AG10803 (cell line): Measurements from ENCODE around the gene RAB40B.

Experiments
- DNase-seq: peaks from one replicate; pipeline ENCODE4 v3.0.0; 2010; ENCODE audit warnings: low read depth
- H3K4me3 ChIP-seq: 2 replicates; pipeline ENCODE4 v1.5.1; 2011; ENCODE audit warnings: mild to moderate bottlenecking, low read length, control low read depth
- TF ChIP-seq, protein P1 (sequence below): conservative IDR thresholded peaks from 2 replicates; pipeline ENCODE4 v1.5.1; 2011; ENCODE audit warnings: mild to moderate bottlenecking, low read length, control low read depth, inconsistent platforms

The RAB40B gene

DNA sequence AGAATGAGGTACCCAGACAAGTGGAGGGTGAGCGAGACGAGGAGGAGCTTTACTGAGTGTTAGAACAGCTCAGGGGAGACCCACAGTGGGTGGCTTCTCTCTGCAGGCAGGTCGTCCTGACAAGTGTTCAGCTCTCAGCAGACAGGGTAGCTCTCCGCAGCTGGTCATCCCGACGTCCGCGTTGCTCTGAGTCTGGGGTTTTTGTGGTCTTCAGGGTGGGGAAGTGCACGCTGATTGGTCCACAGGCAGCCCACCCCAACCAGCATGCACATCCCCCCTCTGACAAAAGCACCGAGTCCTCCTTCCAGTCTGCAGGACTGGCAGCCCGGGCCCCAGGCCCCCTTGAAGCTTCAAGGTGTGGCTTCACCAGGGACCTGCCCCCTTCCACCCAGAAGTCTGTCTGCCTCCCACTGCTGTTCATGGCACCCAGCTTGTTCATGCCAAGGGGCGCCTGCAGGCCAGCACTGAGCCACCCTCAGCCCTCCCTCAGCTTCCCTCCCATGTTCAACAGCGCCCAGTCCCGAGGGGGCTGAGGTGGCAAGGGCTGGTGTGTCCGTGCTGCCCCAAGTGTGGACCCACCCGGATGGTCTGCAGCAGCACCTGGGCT, 30.4 kb downstream of the RAB40B start:
- H3K4me3 ChIP-seq = no peak overlapping the region
- TF ChIP-seq, protein P1, sequence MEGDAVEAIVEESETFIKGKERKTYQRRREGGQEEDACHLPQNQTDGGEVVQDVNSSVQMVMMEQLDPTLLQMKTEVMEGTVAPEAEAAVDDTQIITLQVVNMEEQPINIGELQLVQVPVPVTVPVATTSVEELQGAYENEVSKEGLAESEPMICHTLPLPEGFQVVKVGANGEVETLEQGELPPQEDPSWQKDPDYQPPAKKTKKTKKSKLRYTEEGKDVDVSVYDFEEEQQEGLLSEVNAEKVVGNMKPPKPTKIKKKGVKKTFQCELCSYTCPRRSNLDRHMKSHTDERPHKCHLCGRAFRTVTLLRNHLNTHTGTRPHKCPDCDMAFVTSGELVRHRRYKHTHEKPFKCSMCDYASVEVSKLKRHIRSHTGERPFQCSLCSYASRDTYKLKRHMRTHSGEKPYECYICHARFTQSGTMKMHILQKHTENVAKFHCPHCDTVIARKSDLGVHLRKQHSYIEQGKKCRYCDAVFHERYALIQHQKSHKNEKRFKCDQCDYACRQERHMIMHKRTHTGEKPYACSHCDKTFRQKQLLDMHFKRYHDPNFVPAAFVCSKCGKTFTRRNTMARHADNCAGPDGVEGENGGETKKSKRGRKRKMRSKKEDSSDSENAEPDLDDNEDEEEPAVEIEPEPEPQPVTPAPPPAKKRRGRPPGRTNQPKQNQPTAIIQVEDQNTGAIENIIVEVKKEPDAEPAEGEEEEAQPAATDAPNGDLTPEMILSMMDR = no peak
- no peak for DNase-seq

DNA sequence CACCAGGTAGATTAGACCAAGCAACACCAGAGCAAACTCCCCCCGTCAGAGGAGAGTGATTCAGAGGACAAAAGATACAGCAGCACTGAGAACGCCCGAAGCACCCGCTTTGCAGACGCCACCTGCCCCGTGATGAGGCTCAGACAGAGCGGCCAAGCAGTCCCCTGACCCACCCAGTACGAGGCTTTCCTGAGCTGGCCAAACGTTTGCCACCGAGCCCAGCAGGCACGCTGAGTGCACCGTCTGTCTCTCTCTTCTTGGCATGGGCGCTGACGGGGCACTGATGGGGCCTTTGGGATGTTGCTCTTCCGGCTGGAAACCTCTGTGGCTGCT, 30.9 kb downstream of the RAB40B start:
- TF ChIP-seq, protein P1 = no peak
- DNase-seq = no peak
- H3K4me3 ChIP-seq = no peak overlapping the region

DNA sequence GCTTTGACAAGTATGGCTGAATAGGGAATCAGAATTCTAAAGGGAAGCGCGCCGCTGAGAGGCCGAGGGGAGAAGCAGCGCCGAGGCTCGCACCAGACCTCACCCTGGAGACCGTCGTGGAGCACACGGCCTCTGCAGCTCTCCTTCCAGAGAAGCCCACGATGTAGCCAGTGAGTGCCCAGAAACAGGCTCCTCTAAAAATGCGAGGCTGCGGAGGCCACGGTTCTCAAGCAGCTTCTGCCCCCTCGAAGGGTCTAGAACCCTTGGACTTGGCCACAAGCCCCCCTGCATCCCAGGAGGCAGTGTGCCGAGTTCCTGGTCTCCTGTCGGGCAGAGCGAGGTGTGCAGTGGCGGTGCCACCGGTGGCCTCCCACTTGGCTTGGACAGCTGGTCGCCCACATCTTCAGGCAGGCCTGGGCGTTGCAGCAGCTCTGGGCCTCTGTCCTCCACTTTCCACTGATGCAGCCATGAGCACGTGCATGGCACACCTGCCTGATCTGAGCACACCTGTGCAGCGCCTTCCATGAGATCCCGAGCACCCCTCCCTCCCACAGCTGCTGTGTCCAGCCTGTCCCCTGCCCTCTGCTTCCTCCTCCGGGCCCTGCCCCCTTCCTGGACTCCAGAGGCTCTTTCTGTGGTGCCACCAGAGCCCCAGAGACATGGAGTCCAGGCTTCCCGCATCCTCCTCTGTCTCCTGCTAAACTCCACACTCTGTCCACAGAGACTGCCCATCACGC, 31.4 kb downstream of the RAB40B start:
- TF ChIP-seq, protein P1 = no peak
- no peak for DNase-seq
- H3K4me3 ChIP-seq = no peak overlapping the region

DNA sequence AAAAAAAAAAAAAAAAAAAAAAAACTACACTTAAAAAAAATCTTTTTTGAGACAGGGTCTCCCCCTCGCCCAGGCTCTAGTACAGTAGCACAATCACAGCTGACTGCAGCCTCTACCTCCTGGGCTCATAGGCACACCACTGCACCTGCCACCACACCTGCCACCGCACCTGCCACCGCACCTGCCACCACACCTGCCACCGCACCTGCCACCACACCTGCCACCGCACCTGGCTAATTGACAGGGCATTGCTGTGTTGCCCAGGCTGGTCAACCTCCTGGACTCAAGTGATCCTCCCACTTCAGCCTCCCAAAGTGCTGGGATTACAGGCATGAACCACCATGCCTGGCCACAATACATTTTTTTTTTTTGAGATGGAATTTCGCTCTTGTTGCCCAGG, 32.6 kb downstream of the RAB40B start:
- no peak for DNase-seq
- TF ChIP-seq, protein P1 = no peak
- H3K4me3 ChIP-seq = no peak overlapping the region

DNA sequence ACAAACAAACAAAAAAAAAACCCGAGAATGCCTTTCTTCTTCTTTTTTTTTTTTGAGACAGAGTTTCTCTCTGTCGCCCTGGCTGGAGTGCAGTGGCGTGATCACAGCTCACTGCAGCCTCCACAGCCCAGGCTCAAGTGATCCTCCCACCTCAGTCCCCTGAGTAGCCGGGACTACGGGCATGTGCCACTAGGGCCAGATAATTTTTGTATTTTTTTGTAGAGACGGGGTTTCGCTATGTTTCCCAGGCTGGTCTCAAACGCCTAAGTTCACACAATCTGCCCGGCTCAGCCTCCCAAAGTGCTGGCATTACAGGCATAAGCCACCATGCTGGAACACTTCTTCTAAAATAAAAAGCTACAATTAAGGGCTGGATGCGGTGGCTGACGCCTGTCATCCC, 33.3 kb downstream of the RAB40B start:
- H3K4me3 ChIP-seq = no peak overlapping the region
- no peak for DNase-seq
- TF ChIP-seq, protein P1 = no peak

DNA sequence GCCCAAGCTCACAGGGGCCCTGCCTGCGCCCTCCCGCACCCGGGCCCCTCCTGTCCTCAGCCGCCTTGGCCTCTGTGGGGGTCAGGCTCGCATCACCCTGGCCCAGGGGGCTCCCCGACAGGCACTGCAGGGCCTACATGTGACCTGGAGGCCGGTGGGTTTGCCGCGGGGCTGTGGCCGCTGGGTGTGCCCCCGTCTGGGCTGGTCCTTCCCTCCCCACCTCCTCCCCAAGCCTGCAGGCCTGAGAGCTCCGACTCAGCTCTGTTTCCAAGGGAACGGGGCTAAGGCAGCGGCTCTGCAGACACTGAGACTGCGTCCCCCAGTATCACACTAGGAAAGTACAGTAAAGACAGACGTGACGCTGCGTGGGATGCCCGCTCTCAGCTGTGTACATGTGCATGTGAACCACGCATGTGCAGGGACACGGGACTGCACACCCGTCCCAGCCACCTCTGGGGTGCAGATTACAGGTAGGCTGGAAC, 33.8 kb downstream of the RAB40B start:
- TF ChIP-seq, protein P1 = no peak
- no peak for DNase-seq
- H3K4me3 ChIP-seq = no peak overlapping the region

DNA sequence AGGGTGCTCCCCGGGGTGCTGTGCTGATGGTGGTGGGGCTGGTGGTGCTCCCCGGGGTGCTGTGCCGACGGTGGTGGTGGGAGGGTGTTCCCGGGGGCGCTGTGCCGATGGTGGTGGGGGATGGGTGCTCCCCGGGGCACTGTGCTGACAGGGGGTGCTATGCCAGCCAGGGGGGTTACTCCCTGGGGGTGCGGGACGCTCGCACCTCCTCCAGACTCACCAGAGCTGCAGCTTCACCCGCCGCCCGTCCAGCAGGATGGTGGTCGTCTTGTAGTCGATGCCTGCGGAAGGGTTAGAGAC, 34.3 kb downstream of the RAB40B start:
- H3K4me3 ChIP-seq = no peak overlapping the region
- TF ChIP-seq, protein P1 = no peak
- DNase-seq = no peak
